Measurements from ENCODE around the gene PEX7.

DNA sequence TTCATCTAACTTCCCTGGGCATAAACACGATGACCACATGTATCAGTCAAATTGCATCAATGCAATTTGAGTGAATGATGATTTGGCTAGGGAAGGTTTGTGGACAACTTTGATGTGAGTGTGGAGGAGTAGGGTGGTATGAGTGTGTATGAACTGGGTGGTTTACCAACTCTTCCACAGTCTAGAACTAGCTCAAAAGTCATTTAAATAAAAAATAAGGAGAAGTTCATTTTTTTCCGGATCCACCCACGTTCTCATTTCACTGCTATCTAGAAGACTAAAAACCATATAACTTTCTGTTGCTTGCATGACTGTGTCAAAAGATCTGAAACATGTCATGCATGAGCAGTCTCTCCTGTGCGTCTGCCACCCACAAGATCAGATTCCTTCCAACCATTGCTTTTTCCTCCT lies 123.3 kb downstream of the PEX7 start:
- TF ChIP-seq, protein P1, sequence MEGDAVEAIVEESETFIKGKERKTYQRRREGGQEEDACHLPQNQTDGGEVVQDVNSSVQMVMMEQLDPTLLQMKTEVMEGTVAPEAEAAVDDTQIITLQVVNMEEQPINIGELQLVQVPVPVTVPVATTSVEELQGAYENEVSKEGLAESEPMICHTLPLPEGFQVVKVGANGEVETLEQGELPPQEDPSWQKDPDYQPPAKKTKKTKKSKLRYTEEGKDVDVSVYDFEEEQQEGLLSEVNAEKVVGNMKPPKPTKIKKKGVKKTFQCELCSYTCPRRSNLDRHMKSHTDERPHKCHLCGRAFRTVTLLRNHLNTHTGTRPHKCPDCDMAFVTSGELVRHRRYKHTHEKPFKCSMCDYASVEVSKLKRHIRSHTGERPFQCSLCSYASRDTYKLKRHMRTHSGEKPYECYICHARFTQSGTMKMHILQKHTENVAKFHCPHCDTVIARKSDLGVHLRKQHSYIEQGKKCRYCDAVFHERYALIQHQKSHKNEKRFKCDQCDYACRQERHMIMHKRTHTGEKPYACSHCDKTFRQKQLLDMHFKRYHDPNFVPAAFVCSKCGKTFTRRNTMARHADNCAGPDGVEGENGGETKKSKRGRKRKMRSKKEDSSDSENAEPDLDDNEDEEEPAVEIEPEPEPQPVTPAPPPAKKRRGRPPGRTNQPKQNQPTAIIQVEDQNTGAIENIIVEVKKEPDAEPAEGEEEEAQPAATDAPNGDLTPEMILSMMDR (conservative IDR thresholded peaks at IDR 0.05 in 1 of 2, IDR thresholded peaks at IDR 0.05 in 1 of 2; ENCODE audit: extremely low read depth in 1 of 2, insufficient read depth in 1 of 2, low read depth in 1 of 2, low read length in 2 of 2), result no peak
- TF ChIP-seq EZH2 (IDR thresholded peaks at IDR 0.05; ENCODE audit: borderline replicate concordance, low read length), result no peak

Measured in mammary epithelial cell (primary cell).